K562 (cell line): ENCODE measurements around the gene TGM3. TPM values are rescaled to one million over a fixed set of nuclear protein-coding genes. Genes with fewer than 3 reads are reported as not detected.

Experiments
- ATAC-seq: fragments of 200-7000 bp; cut with Tn5 transposase; 3 replicates; pipeline ENCODE4 v1.9.1; 2020; ENCODE audit warnings: moderate library complexity
- BruUV-seq: library from RNA; stranded (reverse); fragments of 400-500 nt; replicated peaks from 2 replicates; lab custom pipeline; 2021; lab: Mats Ljungman, UMichigan
- CTCF ChIA-PET: fragments of 300-600 bp; formaldehyde crosslinking; extraction: SDS; loops from one replicate; lab custom pipeline; 2021; ENCODE audit warnings: low intra/inter-chr PET ratio; lab: Yijun Ruan, JAX
- POLR2A ChIA-PET: fragments of 300-600, 350-650 bp; sonication (Branson Sonifier 250); formaldehyde crosslinking; extraction: SDS; loops from one replicate; lab custom pipeline; 2021; ENCODE audit warnings: antibody characterized with exemption, inconsistent platforms; lab: Yijun Ruan, JAX
- DNase-seq, 4 experiments: peaks; one replicate each; pipeline versions ENCODE4 v3.0.0 to v3.0.0-alpha.2; 2011 to 2018; ENCODE audit warnings: low spot score in 3 of 4, mixed read lengths in 3 of 4; ENCODE audit errors: extremely low read depth in 1 of 4
- FAIRE-seq: peaks from 2 replicates; lab custom pipeline; 2011; peaks lifted over from hg19 to GRCh38; lab: Jason Lieb, UNC
- H2AFZ ChIP-seq: 2 replicates; pipeline ENCODE4 v1.6.0; 2011; ENCODE audit warnings: low read depth, low read length, control low read depth, inconsistent platforms
- H3K27ac ChIP-seq: fragments of 200-600 bp; 3 replicates; pipeline ENCODE4 v1.8.0; 2011; ENCODE audit warnings: low read depth, mild to moderate bottlenecking, control low read depth, inconsistent platforms, low read length, moderate library complexity, mixed read lengths; ENCODE audit errors: extremely low read depth
- H3K27me3 ChIP-seq, 2 experiments: fragments of 300-600 bp in 1 of 2; 2 replicates in 1 of 2; 3 replicates in 1 of 2; pipeline versions ENCODE4 v1.6.0 to v1.8.0; 2011; ENCODE audit warnings: inconsistent platforms in 2 of 2, low read length in 2 of 2, mild to moderate bottlenecking in 1 of 2, mixed read lengths in 1 of 2, moderate library complexity in 1 of 2; ENCODE audit not compliant: control insufficient read depth in 2 of 2, insufficient read depth in 2 of 2
- H3K36me3 ChIP-seq: fragments of 300-600 bp; 3 replicates; pipeline ENCODE4 v1.8.0; 2011; ENCODE audit warnings: mild to moderate bottlenecking, low read length, inconsistent platforms; ENCODE audit not compliant: control insufficient read depth, insufficient read depth
- H3K4me1 ChIP-seq, 2 experiments: fragments of 200-600 bp in 1 of 2; replicated peaks in 1 of 2; 2 replicates in 1 of 2; 3 replicates in 1 of 2; pipeline versions ENCODE4 v1.5.1 to v1.8.0; 2011; ENCODE audit warnings: inconsistent platforms in 2 of 2, low read length in 2 of 2, mild to moderate bottlenecking in 1 of 2, mixed read lengths in 1 of 2, moderate library complexity in 1 of 2; ENCODE audit not compliant: control insufficient read depth in 2 of 2, insufficient read depth in 2 of 2
- H3K4me2 ChIP-seq: 2 replicates; pipeline ENCODE4 v1.6.1; 2011; ENCODE audit warnings: low read length, control low read depth, inconsistent platforms, mixed read lengths; ENCODE audit not compliant: insufficient read depth
- H3K4me3 ChIP-seq: fragments of 200-600 bp; sonication (generic), shearing (Covaris generic); 2 replicates; pipeline ENCODE4 v1.5.1; 2016; ENCODE audit warnings: control low read depth, inconsistent platforms
- H3K79me2 ChIP-seq: fragments of 200-600 bp; 3 replicates; pipeline ENCODE4 v1.8.0; 2011; ENCODE audit warnings: low read length, inconsistent platforms; ENCODE audit not compliant: control insufficient read depth, insufficient read depth
- H3K9ac ChIP-seq, 2 experiments: 2 replicates each; pipeline versions ENCODE4 v1.6.0 to v1.6.1; 2011; ENCODE audit warnings: low read depth in 2 of 2, low read length in 2 of 2, control low read depth in 1 of 2, inconsistent platforms in 1 of 2, mild to moderate bottlenecking in 1 of 2, mixed read lengths in 1 of 2; ENCODE audit not compliant: insufficient read depth in 1 of 2
- H3K9me1 ChIP-seq: one replicate; pipeline ENCODE4 v1.6.0; 2011; ENCODE audit warnings: inconsistent platforms, mild to moderate bottlenecking, low read length, moderate library complexity; ENCODE audit not compliant: control insufficient read depth, insufficient read depth
- H3K9me3 ChIP-seq: replicated peaks from 2 replicates; pipeline ENCODE4 v1.5.1; 2011; ENCODE audit warnings: low read depth, low read length, inconsistent platforms; ENCODE audit not compliant: control insufficient read depth, insufficient read depth
- H4K20me1 ChIP-seq: replicated peaks from 2 replicates; pipeline ENCODE4 v1.6.1; 2011; ENCODE audit warnings: low read length, inconsistent platforms, mixed read lengths; ENCODE audit not compliant: control insufficient read depth, insufficient read depth
- POLR2B ChIP-seq: fragments of 450-650 bp; IDR thresholded peaks from 2 replicates; pipeline ENCODE4 v1.6.1; 2018; ENCODE audit warnings: low read depth; ENCODE audit not compliant: partially characterized antibody
- PYGO2 ChIP-seq: fragments of 450-650 bp; IDR thresholded peaks from 2 replicates; pipeline ENCODE4 v1.6.1; 2016; ENCODE audit warnings: mild to moderate bottlenecking, missing genetic modification characterization, moderate library complexity, missing compliant biosample characterization
- WGBS: fragments of 100-300 bp; shearing (Covaris generic); methylation state at CpG from one replicate; pipeline ENCODE4 v1.1.6; 2016; ENCODE audit warnings: low coverage, mixed read lengths; ENCODE audit not compliant: insufficient coverage; ENCODE audit errors: missing lambda C conversion rate; 5-methylcytosine and 5-hydroxymethylcytosine counted together
- in situ Hi-C: fragments of 300-500 bp; cut with MboI; formaldehyde crosslinking; loops from 4 replicates; pipeline ENCODE4 v1.15.0; 2018; ENCODE audit warnings: inconsistent platforms, mixed read lengths
- intact Hi-C: fragments of 100-400 bp; cut with micrococcal nuclease; formaldehyde crosslinking; loops from 2 replicates; pipeline ENCODE4 v1.14.2; 2022
- polyA plus RNA-seq, 8 experiments: library from polyadenylated mRNA; depleted of rRNA in 4 of 8; stranded (reverse) in 5 of 8; unstranded in 3 of 8; fragments of >200 nt; fragmentation: Nextera tagmentation in 2 of 8; fragmentation: Illumina TruSeq in 1 of 8; extraction: Ambion mirVana in 2 of 8; extraction: Trizol in 1 of 8; gene quantifications; 2 replicates each; pipeline versions ENCODE4 v1.2.1 to v1.2.3, GENCODE V29; 2011 to 2014; ENCODE audit warnings: inconsistent platforms in 1 of 8, missing spikeins in 1 of 8
- total RNA-seq, 7 experiments: library from RNA; depleted of rRNA in 6 of 7; stranded (reverse); fragments of >200 nt in 6 of 7; fragmentation: Illumina TruSeq in 2 of 7; extraction: Trizol in 2 of 7; gene quantifications; 2 replicates each; pipeline versions ENCODE4 v1.2.1 to v1.2.3, GENCODE V29; 2011 to 2021; ENCODE audit warnings: low replicate concordance in 1 of 7
- TF ChIP-seq, protein P1 (sequence below): fragments of 450-650 bp; IDR thresholded peaks from 2 replicates; pipeline ENCODE4 v1.6.1; 2016; ENCODE audit warnings: borderline replicate concordance

TGM3 gene
- total and polyA plus RNA-seq, 9 of the 15 experiments (the other 6 are each of a cell fraction or from before 2014, with no cell fraction given), result not detected

- CTCF ChIA-PET, result no interaction called here
Observed at GRCh38 chr20:2329286-2329685, 33.5 kb downstream of the TGM3 start.

More at GRCh38 chr20:2329286-2329685, 33.5 kb downstream of the TGM3 start:
- ATAC-seq, result no peak
- Histone ChIP-seq H3K9ac (no peak overlapping the region), H3K36me3 (no peaks in the 10 kb centered on the region), H3K79me2 (no peaks in the 10 kb centered on the region), H3K4me3 (no peak overlapping the region), H4K20me1 (no peaks in the 10 kb centered on the region; the same call in 1 of the 2 replicates), H3K4me1 (no peaks in the 10 kb centered on the region; a peak in 1 of 5 replicates), H3K27me3 (peaks cover 8 to 63% of the 10 kb centered on the region in 2 experiments), H3K4me2 (no peak overlapping the region), H2AFZ (no peak overlapping the region), H3K27ac (no peak overlapping the region), H3K9me1 (no peaks in the 10 kb centered on the region), H3K9me3 (no peaks in the 10 kb centered on the region)
- 3% methylated on average over 5 of the region's 5 CpGs for WGBS
- intact Hi-C loops (no loop called here), in situ Hi-C loops (no loop called here)
- no peak for TF ChIP-seq PYGO2 (tag)
- TF ChIP-seq, protein P1, sequence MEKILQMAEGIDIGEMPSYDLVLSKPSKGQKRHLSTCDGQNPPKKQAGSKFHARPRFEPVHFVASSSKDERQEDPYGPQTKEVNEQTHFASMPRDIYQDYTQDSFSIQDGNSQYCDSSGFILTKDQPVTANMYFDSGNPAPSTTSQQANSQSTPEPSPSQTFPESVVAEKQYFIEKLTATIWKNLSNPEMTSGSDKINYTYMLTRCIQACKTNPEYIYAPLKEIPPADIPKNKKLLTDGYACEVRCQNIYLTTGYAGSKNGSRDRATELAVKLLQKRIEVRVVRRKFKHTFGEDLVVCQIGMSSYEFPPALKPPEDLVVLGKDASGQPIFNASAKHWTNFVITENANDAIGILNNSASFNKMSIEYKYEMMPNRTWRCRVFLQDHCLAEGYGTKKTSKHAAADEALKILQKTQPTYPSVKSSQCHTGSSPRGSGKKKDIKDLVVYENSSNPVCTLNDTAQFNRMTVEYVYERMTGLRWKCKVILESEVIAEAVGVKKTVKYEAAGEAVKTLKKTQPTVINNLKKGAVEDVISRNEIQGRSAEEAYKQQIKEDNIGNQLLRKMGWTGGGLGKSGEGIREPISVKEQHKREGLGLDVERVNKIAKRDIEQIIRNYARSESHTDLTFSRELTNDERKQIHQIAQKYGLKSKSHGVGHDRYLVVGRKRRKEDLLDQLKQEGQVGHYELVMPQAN, result no peak
- no peak for TF ChIP-seq POLR2B
- POLR2A ChIA-PET, result interaction anchor here (0.6 kb wide), 1 partner anchor 58 kb away, joined by 3 read pairs; no protein-coding TSS in a partner anchor
- BruUV-seq, result no TSS peak
- DNase-seq, result no peak
- FAIRE-seq, result no peak
